HG03196 (cell line): ENCODE data around the gene BTBD9.

Source experiments
- ATAC-seq: cut with Tn5 transposase; IDR thresholded peaks from one replicate; pipeline ENCODE4 v1.9.1; 2021; ENCODE audit not compliant: unreplicated experiment

BTBD9 gene

DNA sequence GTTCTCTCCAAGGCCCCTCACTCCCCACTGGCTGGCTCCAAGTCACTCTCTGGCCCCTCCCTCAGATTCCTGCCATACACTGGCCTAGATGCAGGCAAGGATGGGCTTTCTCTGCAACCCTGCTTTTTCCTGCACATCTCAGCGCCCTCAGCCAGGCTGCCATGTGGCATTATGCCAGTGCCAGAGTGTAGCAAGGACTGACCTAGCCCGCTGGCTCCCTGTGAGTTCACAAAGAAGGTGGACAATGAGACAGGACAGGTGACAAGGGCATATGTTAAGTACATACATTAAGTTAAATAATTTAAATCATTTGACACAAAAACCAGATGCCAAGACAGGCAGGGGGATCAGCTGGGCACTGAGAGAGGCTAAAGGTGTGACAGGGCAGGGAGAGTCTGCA, 425.6 kb downstream of the BTBD9 start:
- no peak for ATAC-seq

DNA sequence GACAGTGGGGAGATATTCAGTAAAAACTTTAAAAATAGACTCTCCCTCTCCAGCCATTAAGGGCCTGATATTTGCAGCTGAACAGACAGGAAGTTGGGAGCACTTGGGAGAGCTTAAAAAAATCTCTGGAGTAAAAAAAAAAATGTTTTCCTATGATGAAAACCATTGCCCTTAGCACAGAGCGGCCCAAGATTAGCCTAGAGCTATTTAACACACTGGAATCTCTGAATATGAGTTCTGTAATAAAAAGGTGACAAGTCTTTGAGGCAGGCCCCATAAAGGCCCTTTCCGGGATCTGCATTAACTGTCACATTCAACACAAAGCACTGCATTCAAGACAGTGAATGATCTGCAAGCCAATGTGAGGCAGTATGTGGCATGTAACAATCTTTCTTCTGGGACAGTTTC, 426.5 kb downstream of the BTBD9 start:
- ATAC-seq, result no peak

DNA sequence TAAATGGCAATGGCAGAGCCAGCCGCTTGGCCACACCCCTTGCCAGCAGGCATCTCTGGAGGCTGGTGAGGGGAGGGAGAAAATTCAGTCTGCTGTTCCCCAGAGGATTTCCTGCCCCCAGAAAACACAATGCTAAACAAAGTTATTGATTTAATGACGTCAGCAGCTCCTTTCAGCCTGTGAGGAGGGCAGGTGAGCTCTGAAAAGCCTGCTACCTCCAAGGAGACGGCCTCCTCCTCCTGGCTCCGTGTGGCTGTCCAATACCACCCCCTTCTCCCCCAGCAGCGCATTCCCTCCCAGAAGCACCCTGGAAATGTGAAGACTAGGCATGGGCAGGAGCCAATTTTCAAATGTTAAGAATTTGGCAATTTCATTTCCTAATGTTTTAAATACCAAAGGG, 427.1 kb downstream of the BTBD9 start:
- no peak for ATAC-seq

DNA sequence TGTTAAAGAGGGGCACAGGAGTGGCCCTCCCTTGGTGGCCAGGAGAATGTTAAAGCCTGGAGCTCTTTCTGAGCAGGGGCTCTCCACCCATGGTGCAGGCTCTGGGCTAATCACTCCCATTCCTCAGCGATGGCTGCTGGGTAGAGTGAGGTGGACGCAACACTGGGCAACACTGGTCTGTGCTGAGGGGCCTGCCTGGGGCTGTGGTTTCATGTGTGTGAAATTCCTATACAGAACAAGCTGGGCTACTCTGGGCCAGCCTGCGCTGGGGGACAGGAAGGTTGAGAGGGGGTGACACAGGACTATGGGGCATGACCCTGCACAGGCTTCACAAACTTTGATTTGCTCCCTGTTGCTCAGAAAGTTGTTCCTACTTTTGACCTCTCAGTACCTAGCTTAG, 427.6 kb downstream of the BTBD9 start:
- ATAC-seq, result no peak

DNA sequence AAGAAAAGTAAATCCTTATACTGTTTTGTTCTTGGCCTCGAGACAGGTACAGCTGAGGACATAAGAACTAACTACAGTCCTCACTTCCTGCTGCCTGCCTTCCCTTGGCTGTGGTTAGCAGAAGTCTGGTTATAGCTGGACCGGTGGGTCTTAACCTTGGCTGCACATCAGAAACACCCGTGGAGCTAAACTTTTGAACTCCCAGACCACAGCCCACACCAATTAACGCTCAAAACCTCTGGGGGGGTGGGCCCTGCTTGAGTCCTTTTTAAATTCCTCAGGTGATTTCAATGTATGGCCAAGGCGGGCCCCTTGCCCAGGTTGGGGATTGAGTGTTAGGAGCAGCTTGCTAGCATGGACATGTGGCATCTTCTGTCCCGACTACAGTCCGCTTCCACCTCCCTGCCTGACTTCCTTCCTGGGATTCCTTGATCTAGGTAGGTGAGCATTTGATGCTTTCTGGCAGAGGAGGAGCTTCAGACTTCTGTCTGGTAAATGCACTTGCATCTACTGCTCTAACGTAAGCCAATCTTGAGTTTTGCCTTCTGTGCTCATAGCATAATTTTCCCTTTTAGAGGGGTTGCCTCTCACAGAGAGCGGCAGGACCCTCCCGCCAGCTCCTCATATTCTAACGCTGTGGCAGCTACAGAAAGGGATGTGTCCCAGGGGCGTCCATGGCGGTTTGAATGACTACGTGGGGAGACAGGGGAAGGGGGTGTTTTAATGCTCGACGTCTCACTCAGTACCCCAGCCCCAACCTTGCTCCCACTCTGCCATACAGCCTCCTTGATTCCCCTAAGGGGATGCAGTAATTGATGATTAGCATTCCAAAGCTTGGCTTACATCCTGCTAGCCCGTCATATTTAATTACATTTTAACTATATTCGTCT, 430.1 kb downstream of the BTBD9 start:
- no peak for ATAC-seq

DNA sequence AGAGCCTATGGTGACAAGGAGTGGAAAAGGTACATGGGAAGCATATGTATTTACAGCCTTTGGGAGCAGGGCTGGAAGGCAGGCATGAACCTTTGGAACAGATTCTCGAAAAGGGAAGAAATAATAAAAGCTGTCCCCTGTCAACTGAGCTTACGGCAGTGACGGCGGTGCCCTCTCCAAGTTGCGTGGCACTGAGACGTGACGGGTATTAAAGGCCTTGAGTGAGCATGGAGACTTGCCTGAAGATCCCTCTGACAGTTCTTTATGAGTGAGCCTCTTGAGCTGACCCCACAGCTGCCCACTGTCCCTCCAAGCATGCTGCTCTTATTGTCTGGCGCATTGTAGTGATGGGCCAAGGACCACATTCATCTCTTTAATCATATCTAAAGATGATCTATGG, 431.7 kb downstream of the BTBD9 start:
- no peak for ATAC-seq

DNA sequence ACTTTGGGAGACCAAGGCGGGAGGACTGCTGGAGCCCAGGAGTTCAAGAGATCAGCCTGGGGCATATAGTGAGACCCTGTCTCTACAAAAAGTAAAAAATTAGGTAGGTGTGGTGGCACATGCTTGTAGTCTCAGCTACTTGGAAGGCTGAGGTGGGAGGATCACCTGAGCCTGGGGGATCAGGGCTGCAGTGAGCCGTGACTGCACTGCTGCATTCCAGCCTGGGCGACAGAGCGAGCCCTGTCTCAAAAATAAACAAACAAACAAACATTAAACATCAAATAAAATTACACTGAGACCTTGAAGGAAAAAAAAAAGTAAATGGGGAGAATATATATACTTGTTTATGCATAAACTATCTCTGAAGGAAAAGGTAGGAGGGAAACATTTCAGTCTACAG, 432.4 kb downstream of the BTBD9 start:
- no peak for ATAC-seq

DNA sequence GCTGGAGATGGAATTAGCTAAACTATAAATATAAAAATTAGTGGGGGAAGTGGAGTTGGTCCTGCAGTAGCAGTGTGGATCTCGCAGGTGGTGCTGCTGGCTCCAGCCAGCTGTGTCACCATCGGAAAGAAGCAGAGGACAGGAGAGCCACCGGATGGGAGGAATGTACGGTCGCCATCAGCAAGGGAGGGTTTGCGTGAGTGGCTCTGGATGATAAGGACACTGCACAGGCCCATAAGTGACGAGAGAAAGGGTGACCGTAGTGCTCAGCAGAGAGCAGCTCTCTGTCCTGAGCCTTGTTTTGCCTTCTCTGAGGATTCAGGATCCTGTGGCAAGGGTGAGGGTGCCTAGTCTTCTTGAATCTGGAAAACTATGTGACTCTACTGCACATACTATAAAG, 441.5 kb downstream of the BTBD9 start:
- ATAC-seq, result no peak

DNA sequence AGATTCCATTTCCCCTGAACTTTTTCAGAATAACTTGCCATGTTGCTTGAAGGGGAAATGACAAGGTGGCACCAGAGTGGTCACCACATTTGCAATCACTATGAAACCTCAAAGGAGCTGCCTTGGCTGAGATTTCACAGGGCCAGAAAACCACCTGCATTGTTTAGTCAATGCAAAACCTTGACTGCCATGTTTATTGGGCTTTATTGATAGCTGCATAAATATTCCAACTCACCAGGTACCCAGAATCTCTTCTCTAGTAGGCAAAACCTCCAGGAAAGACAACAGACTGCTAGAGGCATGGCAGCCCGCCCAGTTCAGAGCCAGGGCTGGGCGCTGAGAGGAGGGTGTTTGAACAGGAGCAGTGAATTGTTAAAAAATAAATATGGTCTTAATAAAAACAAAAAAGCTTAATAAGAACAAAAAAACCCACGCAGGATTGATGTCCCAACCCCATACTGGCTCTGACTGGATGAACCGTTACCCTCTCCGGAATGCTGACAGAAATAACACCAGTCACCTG, 444.6 kb downstream of the BTBD9 start:
- ATAC-seq, result no peak

DNA sequence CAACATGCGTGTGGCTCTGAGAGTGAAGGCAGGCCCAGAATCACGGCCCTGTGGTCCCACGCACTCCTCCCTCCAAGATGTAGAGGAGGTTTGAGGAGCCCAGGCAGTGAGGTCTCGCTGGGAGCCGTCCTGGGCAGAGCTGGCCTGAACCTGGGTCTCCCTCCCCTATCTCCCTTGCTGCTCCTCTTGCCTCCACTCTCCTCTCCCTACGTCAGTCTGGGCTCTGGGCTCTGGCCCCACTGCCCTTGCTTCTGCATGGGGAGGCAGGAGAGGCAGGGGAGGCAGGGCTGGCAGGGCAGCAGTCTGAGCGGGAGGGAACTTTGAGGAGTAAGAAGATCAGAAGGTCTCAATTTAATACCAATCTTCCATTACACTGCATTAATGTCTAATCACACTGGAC, 445.1 kb downstream of the BTBD9 start:
- ATAC-seq, result no peak

DNA sequence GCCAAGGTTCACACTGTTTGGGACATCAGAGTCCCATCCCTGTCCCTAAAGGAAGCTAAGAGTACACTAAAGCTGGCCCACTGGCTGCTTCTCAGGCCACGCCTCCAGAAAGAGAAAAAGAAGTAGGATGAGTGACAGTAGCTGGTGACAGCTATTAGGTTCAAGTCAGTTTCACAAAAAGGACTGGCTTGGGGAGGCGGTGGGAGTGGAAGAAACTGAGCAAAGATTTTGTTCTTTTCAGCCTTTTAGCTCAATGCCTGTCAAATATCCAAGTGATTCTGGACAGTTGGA, 445.5 kb downstream of the BTBD9 start:
- ATAC-seq, result no peak

DNA sequence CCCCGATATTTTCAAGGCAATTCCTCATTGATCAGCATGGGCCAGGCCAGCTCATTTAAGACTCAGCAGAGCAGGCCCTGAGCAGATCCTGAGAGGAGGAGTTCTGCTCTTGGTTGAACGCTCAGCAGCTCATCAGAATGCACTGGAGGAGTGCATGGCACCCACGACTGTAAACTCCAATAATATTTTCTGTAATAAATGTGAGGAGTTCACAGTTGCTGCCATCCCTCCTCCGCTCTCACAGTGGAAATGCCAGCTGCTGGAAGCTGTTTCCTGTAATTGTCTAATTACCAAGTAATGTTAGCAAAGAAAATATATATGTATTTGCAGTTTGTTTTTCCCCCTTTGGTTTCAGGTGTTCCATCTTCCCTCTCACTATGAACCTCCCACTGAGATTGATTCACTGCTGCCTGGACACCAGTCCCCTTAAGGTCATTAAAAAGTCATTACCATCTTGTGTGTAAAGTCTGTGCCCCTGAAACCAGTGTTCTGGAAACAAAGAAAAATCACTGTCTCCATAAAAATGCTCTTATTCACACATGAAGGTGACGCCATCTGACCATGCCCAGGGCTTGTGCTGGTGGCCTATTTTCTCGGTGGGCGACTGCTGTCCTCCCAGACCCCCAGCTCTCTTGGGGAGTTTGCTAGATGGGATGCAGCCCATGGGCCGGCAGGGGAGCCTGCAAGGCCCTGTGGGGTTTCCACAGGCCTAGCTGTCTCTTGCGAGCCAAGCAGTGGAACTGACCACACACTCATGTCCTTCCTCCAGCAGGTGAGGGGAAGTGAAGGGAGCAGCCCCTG, 446.0 kb downstream of the BTBD9 start:
- ATAC-seq, result no peak

DNA sequence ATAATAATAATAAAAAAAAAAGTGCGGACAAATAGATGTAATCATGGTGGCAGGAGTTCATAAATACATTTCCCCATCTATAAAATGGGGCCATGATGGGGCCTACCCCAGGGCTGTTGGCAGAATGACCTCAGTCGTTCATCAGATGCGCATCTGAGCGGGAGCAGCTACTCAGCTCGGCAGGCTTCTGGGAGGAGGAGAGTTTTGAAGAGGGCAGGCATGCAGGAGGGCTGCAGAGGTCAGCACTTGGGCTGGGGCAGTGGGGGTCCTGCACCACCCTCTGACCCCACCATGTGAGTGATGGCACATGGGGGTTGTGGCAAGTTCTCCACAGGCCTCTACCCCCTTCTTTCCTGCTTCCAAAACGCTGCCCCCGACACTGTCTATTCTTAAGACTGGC, 446.7 kb downstream of the BTBD9 start:
- no peak for ATAC-seq

DNA sequence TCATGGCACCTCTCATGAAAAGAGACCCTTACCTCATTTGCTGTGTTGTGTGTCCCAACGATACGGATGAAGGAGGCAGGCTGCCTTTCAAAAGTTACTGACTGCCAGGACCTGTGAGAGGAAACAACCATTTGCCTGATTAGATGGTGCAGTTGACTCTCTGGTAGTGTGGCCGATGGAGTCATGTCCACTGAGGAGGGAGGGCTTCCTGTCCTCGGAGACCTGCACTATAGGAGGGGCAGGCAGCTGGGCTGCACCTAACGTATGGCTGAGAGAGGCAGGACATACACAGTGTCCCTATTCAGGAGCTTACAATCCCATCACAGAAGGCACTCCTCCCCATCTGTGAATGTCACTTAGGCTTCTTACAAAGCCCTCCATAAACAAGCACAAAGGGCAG, 447.2 kb downstream of the BTBD9 start:
- no peak for ATAC-seq

DNA sequence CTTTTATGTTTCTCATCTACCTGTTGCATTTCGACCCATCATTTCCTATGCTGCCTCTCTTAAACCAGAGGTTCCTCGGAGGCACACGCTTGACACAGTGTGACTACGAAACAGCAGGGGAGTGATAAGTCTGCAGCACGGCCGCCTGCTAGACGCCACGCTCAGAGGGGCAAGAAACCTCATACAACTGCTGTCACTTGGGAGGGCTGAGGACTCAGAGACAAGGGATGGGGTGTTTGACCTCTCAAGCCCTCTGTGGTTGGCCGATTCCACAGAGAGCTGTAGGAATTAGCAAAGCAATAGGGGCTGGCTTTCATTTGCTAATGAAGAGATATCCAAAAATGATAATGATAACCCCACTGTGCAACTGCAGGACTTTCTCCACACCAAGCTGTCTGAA, 447.7 kb downstream of the BTBD9 start:
- no peak for ATAC-seq

DNA sequence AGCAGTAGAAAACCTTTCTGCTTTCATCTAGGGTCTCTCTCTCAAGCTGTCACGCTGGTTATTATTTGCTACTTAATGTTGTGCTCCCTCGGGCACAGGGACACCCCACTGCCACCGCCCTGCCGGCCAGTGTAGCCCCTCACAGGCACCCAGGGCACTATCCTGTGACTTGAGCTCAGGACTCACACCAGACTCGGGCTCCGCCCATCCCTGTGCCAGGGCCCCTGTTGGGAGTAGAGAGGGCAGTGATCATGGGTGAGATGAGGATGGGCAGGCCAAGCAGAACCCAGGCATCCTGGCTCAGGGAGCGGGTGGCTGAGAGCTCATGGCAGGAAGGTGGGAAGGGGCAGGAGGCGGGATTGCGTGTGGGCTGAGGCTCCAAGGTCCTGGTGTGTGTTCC, 448.3 kb downstream of the BTBD9 start:
- no peak for ATAC-seq

DNA sequence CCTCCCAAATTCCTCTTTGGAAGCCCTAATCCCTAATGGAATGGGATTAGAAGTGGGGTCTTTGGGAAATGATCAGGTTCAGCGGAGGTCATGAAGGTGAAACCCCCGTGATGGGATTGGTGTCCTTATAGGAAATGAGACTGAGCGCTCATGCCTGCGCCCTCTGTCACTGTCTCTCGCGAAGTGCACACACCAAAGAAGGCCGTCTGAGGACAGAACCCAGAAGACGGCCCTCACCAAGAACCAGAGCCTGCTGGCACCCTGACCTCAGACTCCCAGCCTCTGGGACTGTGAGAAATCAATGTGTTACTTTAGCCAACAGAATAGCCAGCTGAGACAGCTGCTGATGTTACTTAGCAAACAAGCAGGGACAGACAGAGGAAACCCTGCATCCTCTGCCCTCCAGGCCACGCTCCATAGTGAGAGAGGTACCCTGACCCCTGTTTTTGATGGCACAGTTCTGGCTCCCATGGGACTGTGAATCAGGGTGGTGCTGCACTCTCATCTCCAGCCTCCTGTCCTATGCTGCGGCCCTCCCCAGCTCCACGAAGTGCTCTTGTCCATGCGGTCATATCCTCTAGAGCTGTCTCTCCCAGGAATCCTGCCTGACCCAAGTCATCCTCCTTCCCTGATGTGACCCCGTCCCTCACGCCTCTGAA, 450.9 kb downstream of the BTBD9 start:
- ATAC-seq, result no peak

DNA sequence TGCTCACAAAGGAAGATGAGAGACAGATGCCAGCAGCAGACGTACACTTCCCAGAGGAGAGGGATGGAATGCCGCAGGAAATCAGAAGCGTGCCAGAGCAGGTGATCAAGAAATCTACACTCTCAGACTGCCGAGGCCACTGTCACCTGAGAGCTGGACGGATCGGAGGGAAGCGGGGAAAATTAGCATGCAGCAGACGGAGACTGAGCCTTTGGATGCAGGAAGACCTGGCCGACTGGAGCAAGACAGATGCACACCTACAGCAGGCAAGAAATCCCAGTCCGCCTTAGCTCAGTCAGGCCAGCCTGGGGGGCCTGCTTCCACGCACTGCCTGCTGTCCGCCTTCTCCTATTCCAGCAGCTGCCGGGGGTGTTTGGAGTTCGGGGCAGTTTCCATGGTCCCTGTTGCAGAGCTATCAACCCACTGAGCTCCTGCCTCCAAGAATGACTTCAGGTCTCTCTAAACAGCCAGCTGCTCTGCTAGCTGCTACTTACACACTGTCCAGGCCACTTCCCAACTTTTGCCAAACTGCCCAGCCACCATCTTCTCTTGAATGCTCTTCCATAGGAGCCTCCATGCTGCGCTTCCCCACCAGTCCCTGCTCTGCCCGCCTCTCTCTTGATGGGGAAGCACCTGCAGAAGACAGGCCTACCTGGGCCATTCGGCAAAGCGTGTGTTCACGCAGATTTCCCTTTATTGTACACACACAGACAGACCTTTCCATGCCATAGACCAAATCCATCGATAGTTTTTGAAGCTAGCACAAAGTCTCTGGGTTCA, 451.7 kb downstream of the BTBD9 start:
- ATAC-seq, result no peak

DNA sequence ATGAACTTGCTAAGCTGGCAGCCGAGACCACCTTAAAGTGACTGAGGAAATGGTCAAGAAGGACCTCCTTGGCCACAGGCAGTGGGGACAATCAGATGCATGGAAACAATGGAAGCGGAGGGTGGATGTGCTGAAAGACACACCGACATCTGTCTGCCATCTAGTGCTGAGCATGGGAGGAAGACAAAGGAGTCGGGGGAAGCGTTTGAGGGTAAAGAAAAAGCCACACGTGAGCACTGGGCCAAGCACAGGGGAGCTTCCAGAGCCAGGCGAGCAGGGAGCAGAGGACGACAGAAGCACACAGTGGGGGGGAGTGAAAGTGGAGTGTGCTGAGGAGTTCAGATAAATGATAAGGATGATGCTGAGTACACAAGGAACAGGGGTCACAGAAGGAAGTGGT, 452.4 kb downstream of the BTBD9 start:
- no peak for ATAC-seq

DNA sequence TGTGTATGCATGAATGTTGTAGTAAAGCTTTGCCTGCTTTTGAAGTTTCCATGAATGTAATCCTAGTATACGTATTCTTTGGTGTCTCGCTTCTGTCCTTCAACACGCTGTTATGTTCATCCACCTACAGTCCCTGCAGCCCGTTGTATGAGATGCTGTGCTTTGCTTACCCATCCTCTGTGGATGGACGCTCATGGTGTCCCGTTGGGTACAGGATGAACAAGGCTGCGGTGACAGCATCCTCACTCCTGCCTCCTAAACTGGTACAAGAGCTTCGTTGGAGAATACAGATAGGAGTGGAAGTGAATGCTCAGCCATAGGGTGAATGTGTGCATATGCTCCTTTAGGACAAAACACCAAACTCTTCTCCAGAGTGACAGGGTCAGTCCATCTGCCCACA, 454.0 kb downstream of the BTBD9 start:
- no peak for ATAC-seq

DNA sequence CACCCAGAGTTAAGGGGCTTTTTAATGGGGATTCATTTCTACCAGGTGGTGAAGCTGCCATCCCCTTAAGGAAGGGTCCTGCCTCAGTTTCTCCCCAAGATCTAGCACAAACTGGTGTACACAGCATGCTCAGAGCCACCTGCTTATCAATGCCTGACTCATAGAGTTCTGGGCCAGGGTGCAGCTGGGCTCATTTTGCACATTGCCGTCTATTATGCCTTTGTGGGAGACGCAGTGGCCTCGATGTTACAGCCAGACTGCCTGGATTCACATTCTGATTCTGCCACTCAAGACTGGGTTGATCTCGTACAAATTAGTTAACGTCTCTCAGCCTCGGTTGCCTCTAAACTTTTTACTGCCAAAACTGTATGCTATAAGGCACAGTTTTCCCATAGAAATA, 454.5 kb downstream of the BTBD9 start:
- ATAC-seq, result no peak
